HCT116 (cell line): ENCODE measurements around the gene RTL10. TPM values are rescaled to one million over a fixed set of nuclear protein-coding genes. Genes with fewer than 3 reads are reported as not detected.

Source experiments
- EGR1 ChIP-seq: IDR thresholded peaks from 2 replicates; pipeline ENCODE4 v1.6.1; 2012; ENCODE audit warnings: low read depth
- ELF1 ChIP-seq: IDR thresholded peaks from 2 replicates; pipeline ENCODE4 v1.6.1; 2012; ENCODE audit warnings: low read depth, borderline replicate concordance
- EZH2 ChIP-seq: fragments of 200-600 bp; sonication (generic); IDR thresholded peaks from 2 replicates; pipeline ENCODE4 v1.6.1; 2017; ENCODE audit warnings: antibody characterized with exemption, mixed run types
- EZH2phosphoT487 ChIP-seq: fragments of 200-600 bp; IDR thresholded peaks from 2 replicates; pipeline ENCODE4 v1.6.1; 2018; ENCODE audit warnings: antibody characterized with exemption, borderline replicate concordance
- JUND ChIP-seq: IDR thresholded peaks from 2 replicates; pipeline ENCODE4 v1.6.1; 2012
- MAX ChIP-seq: IDR thresholded peaks from 2 replicates; pipeline ENCODE4 v1.6.1; 2012
- POLR2A ChIP-seq: IDR thresholded peaks from 2 replicates; pipeline ENCODE4 v1.7.0; 2011; ENCODE audit warnings: borderline replicate concordance; ENCODE audit not compliant: insufficient read depth, insufficient read length; ENCODE audit errors: extremely low read depth
- POLR2AphosphoS5 ChIP-seq: IDR thresholded peaks from 2 replicates; pipeline ENCODE4 v1.6.1; 2011; ENCODE audit warnings: mild to moderate bottlenecking, low read depth, low read length, moderate library complexity
- SP1 ChIP-seq: IDR thresholded peaks from 2 replicates; pipeline ENCODE4 v1.6.1; 2012; ENCODE audit warnings: low read depth
- SRF ChIP-seq: IDR thresholded peaks from 2 replicates; pipeline ENCODE4 v1.6.1; 2012; ENCODE audit warnings: low read depth
- TCF7L2 ChIP-seq: IDR thresholded peaks from 2 replicates; pipeline ENCODE4 v1.7.0; 2011; ENCODE audit warnings: borderline replicate concordance, inconsistent platforms; ENCODE audit not compliant: insufficient read depth, insufficient read length; ENCODE audit errors: extremely low read depth
- YY1 ChIP-seq: IDR thresholded peaks from 2 replicates; pipeline ENCODE4 v1.6.1; 2011; ENCODE audit warnings: low read length, low read depth, moderate library complexity, mild to moderate bottlenecking; ENCODE audit not compliant: insufficient replicate concordance; ENCODE audit errors: extremely low read depth
- ZBTB33 ChIP-seq: IDR thresholded peaks from 2 replicates; pipeline ENCODE4 v1.6.1; 2011; ENCODE audit warnings: mild to moderate bottlenecking, low read length, moderate library complexity; ENCODE audit not compliant: insufficient replicate concordance; ENCODE audit errors: extremely low read depth
- ZNF274 ChIP-seq: fragments of 200-500 bp; sonication (Bioruptor generic); IDR thresholded peaks from 2 replicates; pipeline ENCODE4 v1.6.1; 2014; ENCODE audit warnings: mild to moderate bottlenecking, low read depth, low read length, inconsistent platforms
- total RNA-seq: library from RNA; stranded (reverse); gene quantifications from one replicate; pipeline ENCODE4 v1.2.1, GENCODE V29; 2021; ENCODE audit not compliant: unreplicated experiment

Gene RTL10
- total RNA-seq, 1 experiment from 2014 or later: 24.6 TPM

DNA sequence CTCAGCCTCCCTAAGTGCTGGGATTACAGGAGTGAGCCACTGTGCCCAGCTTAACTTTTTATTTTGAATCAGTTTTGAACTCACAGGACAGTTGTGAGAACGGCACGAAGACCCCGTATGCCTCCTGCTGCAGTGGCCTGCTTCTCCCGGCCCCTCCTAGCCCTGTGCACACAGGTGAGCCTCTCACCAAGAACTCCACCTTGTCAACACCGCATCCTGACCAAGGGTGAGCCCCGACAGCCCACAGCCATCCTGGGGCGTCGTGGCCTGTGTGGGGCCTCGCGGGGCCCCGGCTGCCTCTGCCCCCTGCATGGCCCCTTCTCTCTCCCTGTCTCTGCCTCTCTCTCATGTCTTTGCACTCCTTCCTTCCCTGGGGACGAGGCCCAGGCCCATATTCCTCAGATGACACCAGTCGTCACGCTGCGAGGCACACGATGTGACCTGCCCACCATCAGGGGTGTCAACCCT, 38.8 kb downstream of the RTL10 start (continued):
- TF ChIP-seq EZH2phosphoT487 (no peak), POLR2AphosphoS5 (no peak), TCF7L2 (no peak), EGR1 (no peak), EZH2 (no peak), YY1 (no peak), SP1 (no peak), ELF1 (no peak), ZNF274 (no peak), ZBTB33 (no peak), MAX (no peak), POLR2A (no peak), JUND (no peak), SRF (no peak)
